Heart left ventricle (tissue), 16 donors: ENCODE data around the gene TENT5C. TPM values are rescaled to one million over a fixed set of nuclear protein-coding genes. Genes with fewer than 3 reads are reported as not detected.
A peak's percentile ranks its signal among the peaks of the same experiment; 100 is the strongest.

Source experiments
- ATAC-seq, 4 donors: fragments of 200-7000 bp; cut with Tn5 transposase; one replicate each; pipeline ENCODE4 v1.9.1; 2020 to 2022; ENCODE audit warnings: moderate library complexity in 4 of 4, mild to moderate bottlenecking in 3 of 4, moderate number of reproducible peaks in 1 of 4
- DNase-seq, 5 donors: peaks; one replicate each; pipeline ENCODE4 v3.0.0-alpha.2; 2020
- H3K27ac ChIP-seq, 12 donors: fragments of 200-600 bp; sonication (generic) in 4 of 12; one replicate each; pipeline versions ENCODE4 v1.5.0 to v1.8.0; 2016 to 2022; ENCODE audit warnings: mild to moderate bottlenecking in 2 of 12
- H3K27me3 ChIP-seq, 9 donors: fragments of 200-600 bp; sonication (generic) in 2 of 9; one replicate each; pipeline versions ENCODE4 v1.5.1 to v1.8.0; 2016 to 2022; ENCODE audit warnings: mild to moderate bottlenecking in 3 of 9
- H3K36me3 ChIP-seq, 9 donors: fragments of 200-600 bp; sonication (generic) in 2 of 9; one replicate each; pipeline versions ENCODE4 v1.5.0 to v1.8.0; 2018 to 2022; ENCODE audit warnings: mild to moderate bottlenecking in 2 of 9
- H3K4me1 ChIP-seq, 12 donors: fragments of 200-600 bp; sonication (generic) in 4 of 12; one replicate each; pipeline versions ENCODE4 v1.5.0 to v1.8.0; 2016 to 2022; ENCODE audit warnings: mild to moderate bottlenecking in 3 of 12
- H3K4me3 ChIP-seq, 12 donors: fragments of 200-600 bp; sonication (generic) in 4 of 12; one replicate each; pipeline versions ENCODE4 v1.5.0 to v1.8.0; 2017 to 2022; ENCODE audit warnings: mild to moderate bottlenecking in 9 of 12, moderate library complexity in 4 of 12
- H3K9me3 ChIP-seq, 12 donors: fragments of 200-600 bp; sonication (generic) in 4 of 12; one replicate each; pipeline versions ENCODE4 v1.5.0 to v1.8.0; 2016 to 2022; ENCODE audit warnings: mild to moderate bottlenecking in 1 of 12
- POLR2A ChIP-seq, 2 donors: fragments of 450-650 bp; IDR thresholded peaks; one replicate each; pipeline ENCODE4 v1.6.1; 2017; ENCODE audit warnings: antibody characterized with exemption in 2 of 2, mild to moderate bottlenecking in 2 of 2, moderate library complexity in 2 of 2
- WGBS, 4 donors: extraction: QIAGEN DNeasy Blood & Tissue Kit in 2 of 4; methylation state at CpG; one replicate each; pipeline versions ENCODE4 v1.1.5 to v1.1.7; 2013 to 2018; 5-methylcytosine and 5-hydroxymethylcytosine counted together
- intact Hi-C, 10 donors: fragments of 100-400 bp; cut with DNase I; formaldehyde crosslinking; loops; one replicate each; pipeline versions ENCODE4 v1.11.1 to v1.14.2; 2022
- polyA plus RNA-seq, 2 donors: library from polyadenylated mRNA; stranded (reverse); fragments of 200-250 nt; gene quantifications; one replicate each; pipeline ENCODE4 v1.2.3, GENCODE V29; 2013
- total RNA-seq, 9 donors: library from RNA; depleted of rRNA in 2 of 9; stranded (reverse); fragments of >200 nt in 2 of 9; fragmentation: NEBNext Ultra II Directional in 3 of 9; extraction: Animal tissue kit (Norgen Biotek cat#: 25700) in 3 of 9; gene quantifications; one replicate each; pipeline versions ENCODE4 v1.1.0 to v1.2.4, GENCODE V29; 2016 to 2023
- TF ChIP-seq, protein P1 (sequence below), 12 donors: fragments of 200-600 bp; sonication (generic) in 4 of 12; IDR thresholded peaks; one replicate each; pipeline versions ENCODE4 v1.5.0 to v1.8.0; 2018 to 2022; ENCODE audit warnings: antibody characterized with exemption in 12 of 12, mild to moderate bottlenecking in 5 of 12
- donor health status: ischemic (EF 13 %, LVEDD 7.1; RV severe dilation, severe dysfunction).
- donor health status: healthy with polysubstance abuse.
- donor health status: DM: no; HTN: yes; CAD: no.
- donor health status: DM: no; HTN: no; CAD: no.
- donor health status: ischemic (EF 25% LVEDD 6.9; RV normal size, moderate dysfunction).
- donor health status: ischemic (EF 25% LVEDD 5.7; RV mildly dilated, moderate dysfunction).
- donor health status: healthy.
- donor health status: DM: yes; HTN: yes; CAD: no.
- donor health status: ischemic (EF 35%, LVEDD 5.7; RV mildly dilated, moderate dysfunction).
- donor health status: nonischemic (EF 11% LVEDD 7.7; RV severe dilation, severe dysfunction).
- donor health status: DM: yes; HTN: yes; CAD: no.
- donor health status: PGD.
- donor health status: ischemic (EF 29% LVEDD 5.4; RV normal size, mild dysfunction).
- donor health status: nonischemic (EF 23%, LVEDD 6.1; RV moderate dilation, normal function).

The TENT5C gene
- total and polyA plus RNA-seq, 11 donors: 3.7 to 21.6 (median 14.5) TPM

GRCh38 chr1:117585086-117585485 is 20.8 kb upstream of the TENT5C start:
- no peak for DNase-seq
- TF ChIP-seq, protein P1, sequence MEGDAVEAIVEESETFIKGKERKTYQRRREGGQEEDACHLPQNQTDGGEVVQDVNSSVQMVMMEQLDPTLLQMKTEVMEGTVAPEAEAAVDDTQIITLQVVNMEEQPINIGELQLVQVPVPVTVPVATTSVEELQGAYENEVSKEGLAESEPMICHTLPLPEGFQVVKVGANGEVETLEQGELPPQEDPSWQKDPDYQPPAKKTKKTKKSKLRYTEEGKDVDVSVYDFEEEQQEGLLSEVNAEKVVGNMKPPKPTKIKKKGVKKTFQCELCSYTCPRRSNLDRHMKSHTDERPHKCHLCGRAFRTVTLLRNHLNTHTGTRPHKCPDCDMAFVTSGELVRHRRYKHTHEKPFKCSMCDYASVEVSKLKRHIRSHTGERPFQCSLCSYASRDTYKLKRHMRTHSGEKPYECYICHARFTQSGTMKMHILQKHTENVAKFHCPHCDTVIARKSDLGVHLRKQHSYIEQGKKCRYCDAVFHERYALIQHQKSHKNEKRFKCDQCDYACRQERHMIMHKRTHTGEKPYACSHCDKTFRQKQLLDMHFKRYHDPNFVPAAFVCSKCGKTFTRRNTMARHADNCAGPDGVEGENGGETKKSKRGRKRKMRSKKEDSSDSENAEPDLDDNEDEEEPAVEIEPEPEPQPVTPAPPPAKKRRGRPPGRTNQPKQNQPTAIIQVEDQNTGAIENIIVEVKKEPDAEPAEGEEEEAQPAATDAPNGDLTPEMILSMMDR (IDR thresholded peaks at IDR 0.05): no peak
- no peak for TF ChIP-seq POLR2A (IDR thresholded peaks at IDR 0.05)
- intact Hi-C loops: no loop called here
- WGBS, 4 donors: 87 to 90% (median 89%) methylated on average over 7 to 8 of the region's 8 CpGs
- no peak for ATAC-seq
- no peaks in the 10 kb centered on the region for H3K36me3 ChIP-seq
- no peaks in the 10 kb centered on the region for H3K27me3 ChIP-seq
- H3K9me3 ChIP-seq: no peaks in the 10 kb centered on the region
- no peak overlapping the region for H3K27ac ChIP-seq
- no peak overlapping the region for H3K4me3 ChIP-seq
- peaks cover 0 to 6% (median 0%) of the 10 kb centered on the region in 12 donors for H3K4me1 ChIP-seq

GRCh38 chr1:117586337-117586736 is 19.5 kb upstream of the TENT5C start:
- peaks cover 0 to 6% (median 0%) of the 10 kb centered on the region in 12 donors for H3K4me1 ChIP-seq
- intact Hi-C loops: no loop called here
- no peak for ATAC-seq
- WGBS, 4 donors: 98 to 100% (median 99%) methylated on average over 1 of the region's 1 CpG
- DNase-seq: no peak
- H3K4me3 ChIP-seq: no peak overlapping the region
- TF ChIP-seq POLR2A (IDR thresholded peaks at IDR 0.05): no peak
- TF ChIP-seq, protein P1 (IDR thresholded peaks at IDR 0.05): no peak
- H3K9me3 ChIP-seq: no peaks in the 10 kb centered on the region
- no peaks in the 10 kb centered on the region for H3K36me3 ChIP-seq
- no peaks in the 10 kb centered on the region for H3K27me3 ChIP-seq
- no peak overlapping the region for H3K27ac ChIP-seq

GRCh38 chr1:117586747-117587498 is 18.9 kb upstream of the TENT5C start:
- no peak overlapping the region for H3K4me3 ChIP-seq
- DNase-seq: no peak
- no peaks in the 10 kb centered on the region for H3K9me3 ChIP-seq
- intact Hi-C loops: no loop called here
- H3K27me3 ChIP-seq: no peaks in the 10 kb centered on the region
- H3K36me3 ChIP-seq: no peaks in the 10 kb centered on the region
- ATAC-seq: no peak
- H3K4me1 ChIP-seq: peaks cover 0 to 6% (median 0%) of the 10 kb centered on the region in 12 donors
- WGBS, 4 donors: 72 to 82% (median 78%) methylated on average over 13 of the region's 13 CpGs
- TF ChIP-seq, protein P1 (IDR thresholded peaks at IDR 0.05): no peak
- TF ChIP-seq POLR2A (IDR thresholded peaks at IDR 0.05): no peak
- H3K27ac ChIP-seq: no peak overlapping the region

GRCh38 chr1:117587499-117588356 is 18.1 kb upstream of the TENT5C start:
- H3K9me3 ChIP-seq: no peaks in the 10 kb centered on the region
- no peak overlapping the region for H3K4me3 ChIP-seq
- intact Hi-C loops: no loop called here
- ATAC-seq: peak; percentile 42 to 63 (median 47)
- TF ChIP-seq POLR2A (IDR thresholded peaks at IDR 0.05): no peak
- TF ChIP-seq, protein P1 (IDR thresholded peaks at IDR 0.05): no peak
- H3K36me3 ChIP-seq: no peaks in the 10 kb centered on the region
- H3K4me1 ChIP-seq: peaks cover 0 to 6% (median 0%) of the 10 kb centered on the region in 12 donors
- 78 to 83% (median 80%) methylated on average over 10 to 14 of the region's 14 CpGs for WGBS, 4 donors
- H3K27me3 ChIP-seq: no peaks in the 10 kb centered on the region
- DNase-seq: peak in 1 of 5 donors; percentile 19
- H3K27ac ChIP-seq: no peak overlapping the region
